SK-N-SH (cell line): ENCODE results near the gene TGM6. TPM values are rescaled to one million over a fixed set of nuclear protein-coding genes. Genes with fewer than 3 reads are reported as not detected.

Experiments used
- CTCF ChIA-PET: fragments of 300-600, 350-600 bp; formaldehyde crosslinking; extraction: SDS; loops from one replicate; lab custom pipeline; 2021; lab: Yijun Ruan, JAX
- POLR2A ChIA-PET: fragments of 350-600 bp; sonication (Branson Sonifier 250); formaldehyde crosslinking; extraction: SDS; loops from one replicate; lab custom pipeline; 2020; ENCODE audit warnings: antibody characterized with exemption, inconsistent platforms; lab: Yijun Ruan, JAX
- DNase-seq: peaks from one replicate; pipeline ENCODE4 v3.0.0; 2012
- H2AFZ ChIP-seq: fragments of 200-600 bp; sonication (generic); 2 replicates; pipeline ENCODE4 v1.8.1; 2016; ENCODE audit warnings: antibody characterized with exemption, mild to moderate bottlenecking, low read depth
- H3F3A ChIP-seq: fragments of 200-600 bp; sonication (generic); replicated peaks from 2 replicates; pipeline ENCODE3; 2016; ENCODE audit warnings: antibody characterized with exemption, mild to moderate bottlenecking; ENCODE audit not compliant: insufficient read depth
- H3K27ac ChIP-seq, 2 experiments: fragments of 200-500 bp in 1 of 2; fragments of 200-600 bp in 1 of 2; sonication (Bioruptor generic) in 1 of 2; sonication (generic), shearing (Covaris generic) in 1 of 2; 2 replicates each; pipeline versions ENCODE4 v1.5.1 to v1.6.1; 2014 to 2016; ENCODE audit warnings: low read depth in 2 of 2, inconsistent platforms in 1 of 2, low read length in 1 of 2, mild to moderate bottlenecking in 1 of 2, mixed read lengths in 1 of 2
- H3K27me3 ChIP-seq: fragments of 200-600 bp; sonication (generic), shearing (Covaris generic); 2 replicates; pipeline ENCODE4 v1.6.1; 2016; ENCODE audit warnings: mixed run types; ENCODE audit not compliant: insufficient read depth
- H3K36me3 ChIP-seq, 2 experiments: fragments of 200-500 bp in 1 of 2; fragments of 200-600 bp in 1 of 2; sonication (Bioruptor generic) in 1 of 2; sonication (generic) in 1 of 2; replicated peaks in 1 of 2; 2 replicates each; pipeline versions ENCODE3 to v1.5.1; 2014 to 2016; ENCODE audit warnings: low read length in 1 of 2, mild to moderate bottlenecking in 1 of 2; ENCODE audit not compliant: insufficient read depth in 2 of 2, control insufficient read depth in 1 of 2
- H3K4me1 ChIP-seq, 2 experiments: fragments of 200-500 bp in 1 of 2; fragments of 200-600 bp in 1 of 2; sonication (Bioruptor generic) in 1 of 2; sonication (generic), shearing (Covaris generic) in 1 of 2; 2 replicates each; pipeline versions ENCODE4 v1.5.1 to v1.6.1; 2014 to 2016; ENCODE audit warnings: low read depth in 1 of 2, low read length in 1 of 2, mixed run types in 1 of 2; ENCODE audit not compliant: insufficient read depth in 2 of 2, control insufficient read depth in 1 of 2
- H3K4me2 ChIP-seq: fragments of 200-600 bp; sonication (generic), shearing (Covaris generic); 2 replicates; pipeline ENCODE4 v1.6.1; 2017; ENCODE audit warnings: mixed run types
- H3K4me3 ChIP-seq, 2 experiments: fragments of 200-500 bp in 1 of 2; fragments of 200-600 bp in 1 of 2; sonication (Bioruptor generic) in 1 of 2; sonication (generic), shearing (Covaris generic) in 1 of 2; 2 replicates each; pipeline versions ENCODE4 v1.5.1 to v1.8.1; 2014 to 2016; ENCODE audit warnings: low read depth in 2 of 2, inconsistent platforms in 1 of 2, low read length in 1 of 2, mild to moderate bottlenecking in 1 of 2, mixed read lengths in 1 of 2, moderate library complexity in 1 of 2
- H3K79me2 ChIP-seq: fragments of 200-600 bp; sonication (generic); 2 replicates; pipeline ENCODE4 v1.8.1; 2017; ENCODE audit warnings: mild to moderate bottlenecking; ENCODE audit not compliant: insufficient read depth
- H3K9ac ChIP-seq: fragments of 200-600 bp; sonication (generic); 2 replicates; pipeline ENCODE4 v1.6.1; 2017; ENCODE audit warnings: mixed run types
- H3K9me2 ChIP-seq: fragments of 200-600 bp; sonication (generic); 2 replicates; pipeline ENCODE4 v1.6.1; 2017; ENCODE audit warnings: mixed run types
- H3K9me3 ChIP-seq: fragments of 200-600 bp; sonication (generic); 2 replicates; pipeline ENCODE4 v1.6.1; 2017; ENCODE audit warnings: mixed run types, mild to moderate bottlenecking, moderate library complexity
- H4K20me1 ChIP-seq: fragments of 200-600 bp; sonication (generic); 2 replicates; pipeline ENCODE4 v1.6.1; 2017; ENCODE audit warnings: mild to moderate bottlenecking, mixed run types; ENCODE audit not compliant: insufficient read depth
- CHD2 ChIP-seq: fragments of 150-350 bp; IDR thresholded peaks from 2 replicates; pipeline ENCODE4 v1.6.1; 2018; ENCODE audit warnings: low read length; ENCODE audit not compliant: partially characterized antibody
- ELF1 ChIP-seq: IDR thresholded peaks from 2 replicates; pipeline ENCODE4 v1.4.0; 2012
- EZH2phosphoT487 ChIP-seq: fragments of 200-600 bp; sonication (generic); IDR thresholded peaks from 2 replicates; pipeline ENCODE4 v1.6.1; 2017; ENCODE audit warnings: low read depth, mixed run types, mild to moderate bottlenecking, antibody characterized with exemption, moderate library complexity, borderline replicate concordance
- FOSL2 ChIP-seq: IDR thresholded peaks from 2 replicates; pipeline ENCODE4 v1.4.0; 2012; ENCODE audit warnings: low read depth, mild to moderate bottlenecking, moderate library complexity, borderline replicate concordance
- FOXJ3 ChIP-seq: sonication (generic); formaldehyde crosslinking; IDR thresholded peaks from 2 replicates; pipeline ENCODE4 v1.5.1; 2020; ENCODE audit warnings: mild to moderate bottlenecking, missing genetic modification reagents
- IRF3 ChIP-seq: fragments of 150-350 bp; IDR thresholded peaks from 2 replicates; pipeline ENCODE4 v1.6.1; 2016; ENCODE audit warnings: mild to moderate bottlenecking, low read depth, low read length
- JUND ChIP-seq: IDR thresholded peaks from 2 replicates; pipeline ENCODE4 v1.4.0; 2012
- MEF2A ChIP-seq: IDR thresholded peaks from 2 replicates; pipeline ENCODE4 v1.4.0; 2012; ENCODE audit warnings: low read depth, borderline replicate concordance
- PBX3 ChIP-seq: IDR thresholded peaks from 2 replicates; pipeline ENCODE4; 2012
- POLR2AphosphoS5 ChIP-seq: IDR thresholded peaks from 2 replicates; pipeline ENCODE4 v1.6.1; 2012; ENCODE audit warnings: low read depth, low read length
- RXRA ChIP-seq: IDR thresholded peaks from 2 replicates; pipeline ENCODE4 v1.4.0; 2012; ENCODE audit warnings: low read depth, mild to moderate bottlenecking, borderline replicate concordance
- SMC3 ChIP-seq: IDR thresholded peaks from 2 replicates; pipeline ENCODE4 v1.6.1; 2012; ENCODE audit warnings: low read depth, low read length, improper control_type of control experiment
- TAF1 ChIP-seq: IDR thresholded peaks from 2 replicates; pipeline ENCODE4 v1.6.1; 2012; ENCODE audit warnings: low read depth, mild to moderate bottlenecking, low read length, moderate library complexity, borderline replicate concordance
- TCF12 ChIP-seq: IDR thresholded peaks from 2 replicates; pipeline ENCODE4 v1.4.0; 2012
- TEAD4 ChIP-seq: IDR thresholded peaks from 2 replicates; pipeline ENCODE4 v1.4.0; 2012; ENCODE audit warnings: mild to moderate bottlenecking, borderline replicate concordance; ENCODE audit not compliant: insufficient read depth
- USF1 ChIP-seq: IDR thresholded peaks from 2 replicates; pipeline ENCODE4 v1.4.0; 2012; ENCODE audit warnings: low read depth, borderline replicate concordance
- polyA plus RNA-seq, 3 experiments: library from polyadenylated mRNA; depleted of rRNA; stranded (reverse); fragments of >200 nt; gene quantifications; 2 replicates each; pipeline ENCODE4 v1.2.3, GENCODE V29; 2012
- TF ChIP-seq, protein P1 (sequence below): IDR thresholded peaks from 2 replicates; pipeline ENCODE4 v1.4.0; 2012; ENCODE audit warnings: low read depth, borderline replicate concordance
- TF ChIP-seq, protein P2 (sequence below): fragments of 150-350 bp; IDR thresholded peaks from 2 replicates; pipeline ENCODE4 v1.6.1; 2017; ENCODE audit warnings: antibody characterized with exemption, low read length, low read depth, borderline replicate concordance
- TF ChIP-seq, protein P3 (sequence below): fragments of 200-600 bp; sonication (generic); IDR thresholded peaks from 2 replicates; pipeline ENCODE4 v1.6.1; 2017; ENCODE audit warnings: antibody characterized with exemption, mild to moderate bottlenecking, moderate library complexity

The TGM6 gene
- polyA plus RNA-seq, 1 of the 3 experiments (the other 2 are of a cell fraction), result not detected

DNA sequence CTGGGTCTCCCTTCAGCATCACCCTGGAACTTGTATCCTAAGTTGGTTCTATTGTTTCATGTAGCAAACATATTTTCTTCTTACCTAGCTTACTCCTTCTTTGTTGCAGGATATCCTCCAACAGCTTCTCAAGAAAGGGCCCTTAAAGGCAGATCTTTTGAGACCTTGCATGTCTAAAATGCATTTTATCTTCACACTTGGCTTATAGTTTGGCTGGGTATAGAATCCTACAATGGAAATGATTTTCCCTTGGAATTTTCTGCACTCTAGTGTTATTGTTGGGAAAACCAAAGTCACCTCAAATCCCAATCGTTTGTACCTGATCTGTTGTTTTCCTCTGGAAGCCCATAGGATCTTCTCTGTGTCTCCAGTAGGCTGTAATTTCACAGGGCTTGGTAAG, 12.1 kb upstream of the TGM6 start (continued):
- TF ChIP-seq IRF3, result no peak
- TF ChIP-seq, protein P1, sequence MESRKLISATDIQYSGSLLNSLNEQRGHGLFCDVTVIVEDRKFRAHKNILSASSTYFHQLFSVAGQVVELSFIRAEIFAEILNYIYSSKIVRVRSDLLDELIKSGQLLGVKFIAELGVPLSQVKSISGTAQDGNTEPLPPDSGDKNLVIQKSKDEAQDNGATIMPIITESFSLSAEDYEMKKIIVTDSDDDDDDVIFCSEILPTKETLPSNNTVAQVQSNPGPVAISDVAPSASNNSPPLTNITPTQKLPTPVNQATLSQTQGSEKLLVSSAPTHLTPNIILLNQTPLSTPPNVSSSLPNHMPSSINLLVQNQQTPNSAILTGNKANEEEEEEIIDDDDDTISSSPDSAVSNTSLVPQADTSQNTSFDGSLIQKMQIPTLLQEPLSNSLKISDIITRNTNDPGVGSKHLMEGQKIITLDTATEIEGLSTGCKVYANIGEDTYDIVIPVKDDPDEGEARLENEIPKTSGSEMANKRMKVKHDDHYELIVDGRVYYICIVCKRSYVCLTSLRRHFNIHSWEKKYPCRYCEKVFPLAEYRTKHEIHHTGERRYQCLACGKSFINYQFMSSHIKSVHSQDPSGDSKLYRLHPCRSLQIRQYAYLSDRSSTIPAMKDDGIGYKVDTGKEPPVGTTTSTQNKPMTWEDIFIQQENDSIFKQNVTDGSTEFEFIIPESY, result no peak
- TF ChIP-seq, all 33 proteins: peak for 0

GRCh38 chr20:2373098-2373497, 7.6 kb upstream of the TGM6 start:
- no peaks in the 10 kb centered on the region for H3K27me3 ChIP-seq
- H3K79me2 ChIP-seq, result no peaks in the 10 kb centered on the region
- H3K9ac ChIP-seq, result no peak overlapping the region
- H3K4me2 ChIP-seq, result no peak overlapping the region
- no peaks in the 10 kb centered on the region for H3K4me1 ChIP-seq
- H3K27ac ChIP-seq, result no peak overlapping the region
- ChIA-PET CTCF (no interaction called here), POLR2A (no interaction called here)
- no peaks in the 10 kb centered on the region for H3F3A ChIP-seq
- no peaks in the 10 kb centered on the region for H3K9me2 ChIP-seq
- DNase-seq, result no peak
- no peak for TF ChIP-seq TEAD4
- TF ChIP-seq, protein P2, sequence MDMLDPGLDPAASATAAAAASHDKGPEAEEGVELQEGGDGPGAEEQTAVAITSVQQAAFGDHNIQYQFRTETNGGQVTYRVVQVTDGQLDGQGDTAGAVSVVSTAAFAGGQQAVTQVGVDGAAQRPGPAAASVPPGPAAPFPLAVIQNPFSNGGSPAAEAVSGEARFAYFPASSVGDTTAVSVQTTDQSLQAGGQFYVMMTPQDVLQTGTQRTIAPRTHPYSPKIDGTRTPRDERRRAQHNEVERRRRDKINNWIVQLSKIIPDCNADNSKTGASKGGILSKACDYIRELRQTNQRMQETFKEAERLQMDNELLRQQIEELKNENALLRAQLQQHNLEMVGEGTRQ, result no peak
- no peak for TF ChIP-seq PBX3
- TF ChIP-seq, protein P3, sequence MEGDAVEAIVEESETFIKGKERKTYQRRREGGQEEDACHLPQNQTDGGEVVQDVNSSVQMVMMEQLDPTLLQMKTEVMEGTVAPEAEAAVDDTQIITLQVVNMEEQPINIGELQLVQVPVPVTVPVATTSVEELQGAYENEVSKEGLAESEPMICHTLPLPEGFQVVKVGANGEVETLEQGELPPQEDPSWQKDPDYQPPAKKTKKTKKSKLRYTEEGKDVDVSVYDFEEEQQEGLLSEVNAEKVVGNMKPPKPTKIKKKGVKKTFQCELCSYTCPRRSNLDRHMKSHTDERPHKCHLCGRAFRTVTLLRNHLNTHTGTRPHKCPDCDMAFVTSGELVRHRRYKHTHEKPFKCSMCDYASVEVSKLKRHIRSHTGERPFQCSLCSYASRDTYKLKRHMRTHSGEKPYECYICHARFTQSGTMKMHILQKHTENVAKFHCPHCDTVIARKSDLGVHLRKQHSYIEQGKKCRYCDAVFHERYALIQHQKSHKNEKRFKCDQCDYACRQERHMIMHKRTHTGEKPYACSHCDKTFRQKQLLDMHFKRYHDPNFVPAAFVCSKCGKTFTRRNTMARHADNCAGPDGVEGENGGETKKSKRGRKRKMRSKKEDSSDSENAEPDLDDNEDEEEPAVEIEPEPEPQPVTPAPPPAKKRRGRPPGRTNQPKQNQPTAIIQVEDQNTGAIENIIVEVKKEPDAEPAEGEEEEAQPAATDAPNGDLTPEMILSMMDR, result no peak
- TF ChIP-seq POLR2AphosphoS5, result no peak
- TF ChIP-seq MEF2A, result no peak
- TF ChIP-seq, protein P1, result no peak
- TF ChIP-seq JUND, result no peak
- TF ChIP-seq EZH2phosphoT487, result no peak
- no peak for TF ChIP-seq ELF1
- no peak for TF ChIP-seq FOXJ3
- TF ChIP-seq USF1, result no peak
- no peak for TF ChIP-seq RXRA
- no peak for TF ChIP-seq TAF1
- TF ChIP-seq CHD2, result no peak
- TF ChIP-seq FOSL2, result no peak
- TF ChIP-seq SMC3, result no peak
- no peak for TF ChIP-seq TCF12
- TF ChIP-seq, all 33 proteins: peak for 0
- no peak overlapping the region for H3K4me3 ChIP-seq
- 0 out of 2 replicates have a peak, but pooled peaks cover 5% of the 10 kb centered on the region for H3K9me3 ChIP-seq
- no peaks in the 10 kb centered on the region for H3K36me3 ChIP-seq
- H4K20me1 ChIP-seq, result no peaks in the 10 kb centered on the region
- no peak overlapping the region for H2AFZ ChIP-seq
